Putamen (tissue), 1 donor: ENCODE data around the gene SHLD1.
"Not testable (repeated sequence)": the region's sequence is repeated elsewhere in the genome, so short reads cannot be mapped to it uniquely, and the experiment has no call there.

Experiments
- DNase-seq: peaks from one replicate; pipeline ENCODE4 v3.0.0-alpha.2; 2016; ENCODE audit warnings: low spot score

SHLD1 gene

DNA sequence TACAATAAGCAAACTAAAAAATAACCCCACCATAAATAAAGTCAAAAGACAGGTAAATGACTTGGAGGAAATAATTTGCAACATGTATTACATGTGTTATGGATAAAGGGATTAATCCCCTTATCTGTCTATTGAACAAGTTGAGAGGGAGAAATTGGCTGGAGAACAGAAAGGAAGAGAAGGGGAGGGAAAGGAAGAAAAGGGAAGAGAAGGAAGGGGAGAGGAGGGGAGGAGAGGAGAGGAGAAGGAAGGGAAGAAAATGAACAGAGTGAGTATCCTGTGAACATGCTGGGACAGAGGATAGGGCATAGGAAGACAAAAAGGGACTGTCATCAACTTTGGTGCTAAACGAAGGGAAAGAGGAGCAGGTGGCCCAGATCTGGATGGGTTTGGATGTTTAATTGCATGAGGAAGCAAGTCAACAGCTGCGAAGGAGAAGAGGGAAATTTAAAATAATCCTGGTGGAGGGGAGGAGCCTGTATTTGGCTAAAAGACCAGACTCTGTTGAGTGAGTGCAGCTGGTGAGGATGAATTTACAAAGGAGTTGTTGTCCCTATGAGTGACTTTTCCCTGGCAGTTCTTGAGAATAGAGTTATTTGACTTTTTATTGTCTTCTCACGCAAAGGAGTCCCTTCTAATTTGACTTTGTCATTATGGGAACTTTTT is 14.2 kb upstream of the SHLD1 start:
- DNase-seq, result no peak

DNA sequence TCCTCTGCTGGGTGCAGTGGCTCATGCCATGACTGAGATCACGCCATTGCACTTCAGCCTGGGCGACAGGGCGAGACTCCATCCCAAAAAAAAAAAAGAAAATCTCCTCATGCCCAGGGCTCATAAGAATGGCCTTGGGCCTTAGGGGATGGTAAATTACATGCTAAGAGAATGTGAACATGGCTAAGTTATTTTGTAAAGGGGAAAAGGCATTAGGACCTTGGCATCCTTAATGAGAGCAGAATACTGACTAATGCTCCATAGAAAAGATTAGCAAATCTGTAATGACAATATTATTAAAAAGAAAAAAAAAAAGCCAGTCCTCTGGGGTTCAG is 12.6 kb upstream of the SHLD1 start:
- no peak for DNase-seq

DNA sequence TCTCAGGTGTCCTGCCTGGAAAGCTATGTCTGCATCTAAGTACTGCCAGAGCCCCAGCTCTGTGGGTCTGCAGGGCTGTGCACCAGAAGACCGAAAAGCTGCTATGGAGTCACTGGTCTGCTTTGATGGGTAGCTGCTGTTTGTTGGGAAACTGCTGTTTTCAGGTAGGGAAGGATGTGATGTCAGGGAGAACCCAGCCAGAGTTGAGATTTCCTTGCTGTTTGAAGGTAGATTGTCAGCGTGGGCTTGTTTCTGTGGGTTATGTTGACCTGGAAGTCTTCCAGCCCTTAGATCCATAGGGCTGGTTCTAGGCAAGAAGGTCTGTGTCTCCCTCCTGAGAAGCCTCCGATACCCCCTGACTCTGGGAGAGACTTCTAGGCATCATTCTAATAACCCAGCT is 12.2 kb upstream of the SHLD1 start:
- DNase-seq, result no peak

DNA sequence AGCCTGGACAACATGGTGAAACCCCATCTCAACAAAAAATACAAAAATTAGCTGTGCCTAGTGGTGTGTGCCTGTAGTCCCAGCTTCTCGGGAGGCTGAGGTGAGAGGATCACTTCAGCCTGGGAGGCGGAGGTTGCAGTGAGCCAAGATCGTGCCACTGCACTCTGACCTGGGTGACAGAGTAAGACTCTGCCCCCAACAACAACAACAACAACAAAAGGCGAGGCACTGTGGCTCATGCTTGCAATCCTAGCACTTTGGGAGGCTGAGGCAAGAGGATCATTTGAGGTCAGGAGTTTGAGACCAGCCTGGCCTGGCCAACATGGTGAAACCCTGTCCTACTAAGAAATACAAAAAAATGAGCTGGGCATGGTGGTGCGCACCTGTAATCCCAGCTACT is 9.6 kb upstream of the SHLD1 start:
- DNase-seq, result not testable (repeated sequence)

DNA sequence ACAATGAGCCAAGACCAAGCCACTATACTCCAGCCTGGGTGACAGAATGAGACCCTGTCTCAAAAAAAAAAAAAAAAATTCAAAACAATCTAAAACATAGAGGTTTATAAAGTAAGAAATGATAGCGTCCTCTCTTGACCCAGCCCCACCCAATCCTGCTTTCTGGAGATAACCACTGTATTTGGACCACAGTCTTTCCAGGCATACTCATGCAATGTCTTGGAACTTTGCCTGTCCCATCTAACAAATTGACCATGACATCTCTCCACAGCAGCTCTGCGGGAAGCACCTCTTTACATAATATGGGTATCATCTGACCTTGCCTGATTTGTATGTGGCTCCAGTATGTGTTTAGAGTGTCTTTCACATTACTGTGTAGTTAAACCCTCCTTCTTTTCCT is 9.1 kb upstream of the SHLD1 start:
- DNase-seq, result no peak

DNA sequence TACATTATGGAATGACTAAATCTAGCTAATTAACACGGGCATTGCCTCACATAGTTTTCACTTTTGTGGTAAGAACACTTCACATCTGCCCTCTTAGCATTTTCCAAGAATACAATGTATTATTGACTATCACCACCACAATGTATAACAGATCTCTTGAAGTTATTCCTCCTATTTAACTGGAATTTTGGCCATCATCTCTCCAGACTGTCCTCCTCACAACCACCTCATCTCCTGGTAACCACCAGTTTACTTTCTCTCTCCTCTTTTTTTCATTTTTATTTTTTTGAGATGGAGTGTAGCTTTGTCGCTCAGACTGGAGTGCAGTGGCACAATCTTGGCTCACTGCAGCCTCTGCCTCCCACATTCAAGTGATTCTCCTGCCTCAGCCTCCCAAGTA is 8.2 kb upstream of the SHLD1 start:
- no peak for DNase-seq

DNA sequence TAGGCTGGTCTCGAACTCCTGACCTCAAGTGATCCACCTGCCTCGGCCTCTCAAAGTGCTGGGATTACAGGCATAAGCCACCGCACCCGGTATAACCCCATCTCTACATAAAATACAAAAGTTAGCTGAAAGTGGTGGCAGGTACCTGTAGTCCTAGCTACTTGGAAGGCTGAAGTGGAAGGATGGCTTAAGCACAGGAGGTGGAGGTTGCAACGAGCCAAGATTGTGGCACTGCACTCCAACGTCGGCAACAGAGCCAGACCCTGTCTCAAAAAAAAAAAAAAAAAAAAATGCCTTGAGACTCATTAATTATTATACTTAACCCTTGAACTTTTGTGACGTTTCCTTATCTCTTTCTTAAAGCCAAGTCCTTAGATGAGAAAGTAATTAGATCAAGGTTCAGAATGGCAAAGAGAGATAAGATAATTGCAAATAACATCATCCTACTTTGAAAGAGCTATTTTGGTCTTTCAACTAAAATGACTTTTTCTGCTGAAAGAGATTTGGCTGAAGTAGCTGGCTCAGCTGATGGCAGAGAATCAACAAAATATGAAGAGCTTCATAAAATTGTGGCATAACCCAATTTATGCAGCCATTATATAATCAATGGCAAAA is 4.7 kb upstream of the SHLD1 start:
- DNase-seq, result no peak

DNA sequence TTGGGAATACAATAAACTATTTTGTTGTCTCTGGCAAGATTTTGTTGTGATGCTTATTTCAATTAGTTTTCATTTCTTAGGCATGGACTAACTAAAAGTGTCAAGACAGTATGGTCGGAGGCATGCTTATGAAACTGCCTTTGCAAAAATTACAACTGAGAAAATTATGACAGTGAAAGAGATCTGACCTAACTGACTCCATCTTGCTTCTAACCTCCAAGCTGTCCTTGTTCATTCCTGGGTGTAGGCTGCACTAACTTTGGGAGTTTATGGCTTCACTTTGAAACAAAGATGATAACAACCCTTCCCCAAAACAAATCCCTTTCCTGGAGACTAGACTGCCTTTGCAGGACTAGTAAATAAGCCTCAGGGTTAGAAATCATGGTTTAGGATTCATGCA is 4.1 kb upstream of the SHLD1 start:
- no peak for DNase-seq

DNA sequence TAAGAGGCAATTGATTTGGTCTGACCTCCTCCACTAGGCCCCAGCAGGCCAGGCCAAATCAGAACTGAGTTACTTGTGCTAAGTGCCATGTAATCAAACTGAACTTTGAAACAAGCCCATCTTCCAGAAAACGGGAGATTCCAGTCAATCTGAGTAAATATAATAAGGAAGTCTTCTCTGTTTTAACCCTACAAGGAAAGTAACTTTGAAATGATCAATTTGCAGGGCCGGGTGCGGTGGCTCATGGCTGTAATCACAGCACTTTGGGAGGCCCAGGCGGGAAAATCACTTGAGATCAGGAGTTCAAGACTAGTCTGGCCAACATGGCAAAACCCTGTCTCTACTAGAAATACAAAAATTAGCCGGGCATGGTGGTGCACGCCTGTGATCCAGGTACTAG is 2.0 kb upstream of the SHLD1 start:
- no peak for DNase-seq

DNA sequence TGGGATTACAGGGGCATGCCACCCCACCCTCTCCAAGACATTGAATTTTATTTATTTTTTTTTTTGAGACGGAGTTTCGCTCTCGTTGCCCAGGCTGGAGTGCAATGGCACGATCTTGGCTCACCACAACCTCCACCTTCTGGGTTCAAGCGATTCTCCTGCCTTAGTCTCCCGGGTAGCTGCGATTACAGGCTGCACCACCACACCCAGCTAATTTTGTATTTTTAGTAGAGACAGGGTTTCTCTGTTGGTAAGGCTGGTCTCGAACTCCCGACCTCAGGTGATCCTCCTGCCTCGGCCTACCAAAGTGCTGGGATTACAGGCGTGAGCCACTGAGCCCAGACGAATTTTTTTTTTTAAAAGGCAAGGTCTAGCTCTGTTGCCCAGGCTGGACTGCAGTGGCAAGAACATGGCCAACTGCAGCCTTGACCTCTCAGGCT is 669 bp upstream of the SHLD1 start:
- not testable (repeated sequence) for DNase-seq

DNA sequence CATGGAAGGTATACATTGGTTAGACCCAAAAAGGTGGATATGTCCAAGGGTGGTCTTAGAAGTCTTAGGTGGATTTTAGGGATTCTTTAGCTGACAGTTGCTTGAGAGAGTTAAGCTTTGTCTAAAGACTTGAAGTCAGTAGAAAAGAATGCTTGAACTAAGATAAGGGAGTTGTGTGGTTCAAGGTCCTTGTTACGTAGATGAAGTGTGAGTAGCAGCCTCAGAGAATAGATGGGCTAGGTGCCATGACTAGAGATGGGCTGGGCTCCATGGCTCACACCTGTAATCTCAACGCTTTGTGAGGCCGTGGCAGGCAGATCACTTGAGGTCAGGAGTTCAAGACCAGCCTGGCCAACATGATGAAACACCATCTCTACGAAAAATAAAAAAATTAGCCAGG is 1.7 kb downstream of the SHLD1 start:
- DNase-seq, result no peak

DNA sequence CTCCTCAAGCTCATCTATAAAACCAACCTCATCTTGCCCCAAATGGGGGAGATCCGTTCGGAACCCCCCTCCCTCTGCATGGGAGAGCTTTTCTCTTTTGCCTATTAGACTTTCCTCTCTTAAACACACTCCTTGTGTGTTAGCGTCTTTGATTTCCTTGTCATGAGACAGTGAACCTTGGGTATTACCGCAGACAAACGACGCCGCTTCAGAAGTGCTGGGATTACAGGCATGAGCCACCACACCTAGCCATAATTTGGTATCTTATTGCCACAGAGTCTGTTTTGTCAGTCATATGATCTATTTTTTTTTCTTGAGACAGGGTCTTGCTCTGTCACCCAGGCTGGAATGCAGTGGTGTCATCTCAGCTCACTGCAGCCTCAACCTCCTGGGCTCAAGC is 3.6 kb downstream of the SHLD1 start:
- no peak for DNase-seq

DNA sequence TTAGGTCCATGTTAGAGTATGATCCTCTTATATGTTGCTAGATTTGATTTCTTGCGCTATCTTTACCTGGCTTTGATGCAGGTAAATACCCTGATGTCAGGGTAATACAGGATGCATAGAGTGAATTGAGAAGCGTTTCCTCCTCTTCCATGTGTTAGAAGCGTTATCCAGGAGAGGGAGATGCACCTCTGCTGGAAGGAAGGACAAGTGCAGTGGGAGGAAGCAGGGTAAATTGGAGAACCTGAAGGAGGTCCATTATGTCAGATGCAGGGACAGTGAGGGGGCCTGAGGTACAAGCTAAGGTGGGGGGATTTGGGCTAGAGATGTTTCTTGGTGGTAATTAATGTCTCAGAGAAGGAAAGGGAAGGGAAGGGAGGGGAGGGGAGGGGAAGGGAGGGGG is 7.7 kb downstream of the SHLD1 start:
- DNase-seq, result no peak

DNA sequence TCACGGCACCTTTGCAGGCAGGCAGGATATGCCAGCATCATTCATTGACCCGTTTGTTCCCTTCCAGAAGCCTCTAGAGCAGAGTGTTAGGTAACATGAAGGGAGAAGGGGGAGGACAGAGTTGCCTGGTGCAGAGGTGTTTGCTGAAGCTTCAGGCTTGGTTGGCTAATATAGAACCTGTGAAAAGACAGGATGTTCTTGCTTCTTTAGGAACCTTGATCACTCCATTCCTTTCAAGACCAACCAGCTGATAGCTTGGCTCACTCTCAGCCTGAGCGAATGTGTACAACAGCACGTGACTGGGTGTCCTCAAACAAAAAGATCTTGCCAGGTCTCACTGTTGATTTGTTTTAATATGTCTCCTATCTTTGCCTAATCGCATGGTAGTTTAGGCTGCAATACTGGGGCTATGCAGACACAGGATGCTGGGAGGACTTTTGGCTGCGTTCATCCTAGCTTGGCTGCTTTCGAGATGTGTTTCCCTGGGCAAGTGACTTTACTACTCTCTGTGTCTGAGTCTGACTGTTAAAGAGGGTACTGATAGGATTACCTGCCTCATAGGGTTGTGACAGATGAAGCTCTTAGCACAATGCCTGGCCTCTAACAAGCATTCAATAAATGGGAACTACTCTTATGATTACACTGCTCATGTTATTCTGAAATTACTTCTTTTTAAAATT is 16.0 kb downstream of the SHLD1 start:
- peak; percentile 45 for DNase-seq

DNA sequence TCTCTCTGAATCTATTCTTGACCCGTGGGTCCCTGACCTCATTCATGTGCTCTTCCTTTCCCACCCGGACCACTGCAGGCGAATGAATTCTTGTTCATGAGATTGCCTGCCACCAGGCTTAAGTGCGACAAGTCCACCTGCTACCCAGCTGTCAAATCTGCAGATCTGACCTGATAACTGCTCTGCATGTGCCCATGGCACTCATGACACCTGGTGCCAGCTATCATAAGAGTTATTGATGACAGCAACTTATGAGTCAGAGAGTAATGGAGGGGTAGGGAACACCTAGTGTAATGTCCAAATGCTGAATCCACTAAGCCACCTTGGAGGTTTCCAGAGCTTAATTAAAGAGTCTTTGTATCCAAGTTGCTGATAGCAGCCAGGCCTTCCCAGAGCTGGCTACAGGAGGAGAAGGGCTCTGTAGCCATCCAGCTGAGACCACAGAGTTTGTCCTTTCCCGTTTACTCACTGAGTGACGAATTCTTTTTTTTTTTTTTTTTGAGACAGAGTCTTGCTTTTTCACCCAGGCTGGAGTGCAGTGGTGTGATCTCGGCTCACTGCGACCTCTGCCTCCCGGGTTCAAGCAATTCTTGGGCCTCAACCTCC is 17.4 kb downstream of the SHLD1 start:
- DNase-seq, result no peak

DNA sequence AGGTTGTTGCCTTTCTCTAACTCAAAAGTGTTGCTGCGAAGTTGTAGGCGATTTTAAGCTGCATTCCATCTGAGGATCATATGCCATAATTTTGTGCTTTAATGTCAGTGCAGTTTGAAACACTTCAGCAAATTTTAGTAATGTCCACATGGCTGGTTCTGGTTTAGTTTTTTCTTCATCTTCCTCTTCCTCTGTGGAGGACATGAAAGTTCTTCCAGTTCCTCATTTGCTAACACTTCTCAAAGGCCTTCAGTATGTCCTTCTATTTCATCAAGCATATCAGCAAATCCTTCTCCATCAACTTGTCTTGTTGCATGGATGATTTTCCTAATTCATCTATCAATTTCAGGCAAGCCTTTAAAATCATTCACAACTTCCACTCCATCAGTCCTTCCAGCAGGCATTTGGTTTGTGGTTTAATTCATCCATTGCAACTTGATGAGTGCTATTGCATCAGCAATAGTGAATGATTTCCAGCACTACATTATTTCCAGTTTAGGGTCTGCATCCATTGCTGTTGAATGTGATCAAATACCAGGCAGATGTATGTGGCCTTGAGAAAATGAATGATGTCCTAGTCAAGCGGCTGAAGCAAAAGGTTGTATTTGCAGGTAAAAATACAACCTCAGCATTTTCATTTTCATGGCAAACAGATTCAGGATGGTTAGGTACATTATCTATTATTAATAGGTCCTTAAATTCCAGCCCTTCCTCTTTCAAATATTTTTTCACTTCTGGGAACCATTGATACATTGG is 20.2 kb downstream of the SHLD1 start:
- DNase-seq, result no peak

DNA sequence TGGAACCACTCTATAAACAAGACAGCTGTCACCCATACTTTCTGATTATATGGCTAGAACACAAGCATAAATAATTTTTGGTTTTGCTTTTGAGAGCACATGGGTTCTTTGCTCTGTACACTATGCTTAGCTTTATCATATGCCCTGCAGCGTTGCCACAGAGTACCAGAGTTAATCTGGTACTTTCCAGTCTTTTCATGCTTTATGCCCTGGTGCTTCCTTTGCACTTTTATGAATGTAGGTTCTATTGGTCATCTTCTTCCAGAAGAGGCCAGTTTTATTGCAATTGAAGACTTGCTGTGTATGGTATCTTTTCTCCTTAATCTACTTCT is 20.8 kb downstream of the SHLD1 start:
- DNase-seq, result no peak

DNA sequence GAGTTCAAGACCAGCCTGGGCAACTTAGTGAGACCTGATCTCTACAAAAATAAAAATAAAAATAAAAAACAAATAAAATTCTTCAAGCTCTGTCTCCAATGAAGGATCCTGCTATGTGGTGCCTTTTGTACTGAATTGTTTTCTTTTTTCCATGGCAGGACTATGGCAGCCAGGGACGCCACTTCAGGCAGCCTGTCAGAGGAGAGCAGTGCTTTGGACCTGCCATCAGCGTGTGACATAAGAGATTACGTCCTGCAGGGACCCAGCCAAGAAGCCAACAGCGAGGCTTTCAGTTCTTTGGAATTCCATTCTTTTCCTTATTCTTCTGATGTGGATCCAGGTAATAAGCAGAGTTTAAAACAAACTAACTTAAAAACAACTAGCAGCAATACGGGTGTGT is 22.5 kb downstream of the SHLD1 start:
- DNase-seq, result no peak

DNA sequence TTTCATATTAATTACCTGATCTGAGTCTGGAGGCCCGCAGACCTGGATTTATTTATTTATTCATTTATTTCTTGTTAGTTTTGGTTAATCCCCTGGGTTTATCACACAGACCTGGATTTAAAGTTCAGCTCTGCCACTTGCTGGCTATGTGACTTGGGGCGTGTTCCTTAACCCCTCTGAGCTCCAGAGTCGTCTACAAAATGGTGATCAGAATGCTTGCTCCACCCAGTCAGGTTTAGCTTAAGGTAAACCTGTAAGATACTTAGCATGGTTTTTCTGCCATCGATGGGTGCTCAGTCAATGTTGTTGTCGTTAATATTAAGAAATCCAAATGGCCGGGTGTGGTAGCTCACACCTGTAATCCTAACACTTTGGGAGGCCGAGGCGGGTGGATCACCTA is 23.4 kb downstream of the SHLD1 start:
- DNase-seq, result no peak

DNA sequence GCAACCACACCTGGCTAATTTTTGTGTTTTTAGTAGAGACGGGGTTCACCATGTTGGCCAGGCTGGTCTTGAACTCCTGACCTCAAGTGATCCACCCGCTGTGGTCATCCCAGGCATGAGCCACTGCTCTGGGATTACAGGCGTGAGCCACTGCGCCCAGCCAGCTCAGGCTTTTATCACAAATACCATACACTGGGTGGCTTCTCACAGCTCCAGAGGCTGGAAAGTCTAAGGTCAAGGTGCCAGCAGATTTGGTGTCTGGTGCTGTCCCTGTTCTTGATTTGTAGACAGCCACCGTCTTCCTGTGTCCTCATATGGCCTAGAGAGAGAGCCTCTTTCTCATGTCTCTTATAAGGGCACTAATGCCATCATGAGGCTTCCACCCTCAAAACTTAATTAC is 25.9 kb downstream of the SHLD1 start:
- no peak for DNase-seq

DNA sequence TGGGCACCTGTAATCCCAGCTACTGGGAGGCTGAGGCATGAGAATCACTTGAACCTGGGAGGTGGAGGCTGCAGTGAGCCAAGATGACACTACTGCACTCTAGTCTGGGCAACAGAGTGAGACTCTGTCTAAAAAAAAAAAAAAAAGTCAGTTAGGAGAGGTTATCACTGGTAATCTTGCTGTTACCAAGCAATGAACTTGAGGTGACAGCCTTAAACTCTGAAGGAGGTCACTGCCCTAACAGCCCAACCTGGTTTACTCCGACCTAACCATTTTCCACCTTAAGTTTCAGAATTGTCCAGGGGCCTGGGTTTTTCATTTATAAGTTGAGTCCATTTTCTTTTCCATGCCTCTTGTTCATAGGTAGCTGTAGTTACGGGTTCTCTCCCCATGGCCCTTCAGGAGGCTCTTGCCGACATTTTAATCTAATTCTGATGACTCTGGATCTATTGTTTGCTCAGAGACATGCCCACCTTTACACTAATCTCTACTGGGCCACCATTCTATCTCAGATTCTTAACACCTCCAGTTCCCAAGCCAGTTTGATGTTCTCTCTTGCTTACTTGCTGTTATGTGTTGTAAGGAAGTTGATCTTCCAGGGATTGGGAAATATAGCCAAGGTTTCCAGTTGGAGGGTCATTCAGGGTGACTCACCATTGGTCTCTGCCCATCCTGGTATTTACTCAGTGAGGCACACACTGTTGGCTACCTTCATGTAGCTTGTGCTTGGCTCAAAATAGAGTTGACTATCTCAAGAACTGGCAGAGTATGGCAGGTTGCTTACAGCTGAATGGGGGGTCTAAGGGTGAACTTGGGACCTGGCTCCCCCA is 29.1 kb downstream of the SHLD1 start:
- no peak for DNase-seq

DNA sequence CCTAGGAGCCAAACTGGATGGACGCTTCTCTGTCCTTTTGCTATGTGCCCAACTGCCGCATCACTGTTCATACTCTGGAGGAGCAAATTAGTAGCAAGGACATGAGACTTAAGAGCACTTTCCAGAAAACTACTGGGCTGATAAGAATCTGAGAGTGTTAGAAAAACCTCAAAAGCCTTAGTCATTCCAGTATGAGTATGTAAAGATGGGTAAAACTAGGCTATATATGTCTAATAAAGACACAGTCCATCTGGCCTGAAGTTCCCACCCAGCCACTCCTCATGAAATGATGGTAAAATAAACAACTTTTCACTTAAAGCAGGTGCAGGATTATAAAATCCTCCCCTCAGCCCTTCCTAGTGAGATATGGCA is 30.6 kb downstream of the SHLD1 start:
- DNase-seq, result no peak
